Measurements from ENCODE around the gene APOA5. TPM values are rescaled to one million over a fixed set of nuclear protein-coding genes. Genes with fewer than 3 reads are reported as not detected.

The APOA5 gene
- polyA plus RNA-seq, 1 donor from 2014 or later = not detected

GRCh38 chr11:116829525-116830183 is 38.0 kb upstream of the APOA5 start, which contains the start of gene APOC3:
Gene APOC3, plus strand, starts transcription at chr11:116829907. Its CDS starts 676 bp downstream, at chr11:116830583.
- no peaks in the 10 kb centered on the region for H3K9me3 ChIP-seq (ENCODE audit: low read length)
- no peak within 1 kb of the TSS for H2AFZ ChIP-seq (ENCODE audit: low read depth, low read length)
- no peaks in the 10 kb centered on the region for H3K9me2 ChIP-seq (ENCODE audit: insufficient read depth, low read length)
- no peaks in the 10 kb centered on the region for H3K79me2 ChIP-seq (replicated peaks; ENCODE audit: insufficient read depth, low read length)
- TF ChIP-seq EP300 (conservative IDR thresholded peaks at IDR 0.05; ENCODE audit: poor library complexity, severe bottlenecking) (no peak), TAF1 (IDR thresholded peaks at IDR 0.05; ENCODE audit: low read depth) (no peak), SMC3 (conservative IDR thresholded peaks at IDR 0.05; ENCODE audit: poor library complexity) (no peak)
- no peak within 1 kb of the TSS for H3K27ac ChIP-seq (ENCODE audit: low read length)
- no peaks in the 10 kb centered on the region for H3K36me3 ChIP-seq (ENCODE audit: insufficient read depth, low read length)
- H3K27me3 ChIP-seq (ENCODE audit: insufficient read depth, low read depth, low read length) = no peaks in the 10 kb centered on the region
- no peak within 1 kb of the TSS for H3K9ac ChIP-seq (ENCODE audit: low read length)
- no peak within 1 kb of the TSS for H3K4me3 ChIP-seq (ENCODE audit: low read length)
- H3K4me2 ChIP-seq (ENCODE audit: low read length) = no peak within 1 kb of the TSS
- no peaks in the 10 kb centered on the region for H4K20me1 ChIP-seq (ENCODE audit: insufficient read depth)
- H3F3A ChIP-seq (ENCODE audit: insufficient read depth, low read length, poor library complexity, severe bottlenecking) = no peaks in the 10 kb centered on the region

- H3K9ac ChIP-seq (ENCODE audit: low read length) = no peak overlapping the region
- H3K27ac ChIP-seq (ENCODE audit: low read length) = no peak overlapping the region
- H3F3A ChIP-seq (ENCODE audit: insufficient read depth, low read length, poor library complexity, severe bottlenecking) = no peaks in the 10 kb centered on the region
- no peak for TF ChIP-seq EZH2 (IDR thresholded peaks at IDR 0.05; ENCODE audit: borderline replicate concordance, insufficient read depth, low read length, poor library complexity, severe bottlenecking)
- no peak for TF ChIP-seq POLR2AphosphoS5 (IDR thresholded peaks at IDR 0.05)
- no peak for TF ChIP-seq CTCF (IDR thresholded peaks at IDR 0.05; ENCODE audit: poor library complexity, severe bottlenecking)
- no peak for TF ChIP-seq TAF1 (IDR thresholded peaks at IDR 0.05; ENCODE audit: low read depth)
- no peaks in the 10 kb centered on the region for H3K79me2 ChIP-seq (replicated peaks; ENCODE audit: insufficient read depth, low read length)
- no peak overlapping the region for H3K4me2 ChIP-seq (ENCODE audit: low read length)
- no peaks in the 10 kb centered on the region for H3K9me2 ChIP-seq (ENCODE audit: insufficient read depth, low read length)
- no peak overlapping the region for H3K4me3 ChIP-seq (ENCODE audit: low read length)
- no peak overlapping the region for H2AFZ ChIP-seq (ENCODE audit: low read depth, low read length)
- H3K36me3 ChIP-seq (ENCODE audit: insufficient read depth, low read length) = no peaks in the 10 kb centered on the region
- no peaks in the 10 kb centered on the region for H3K27me3 ChIP-seq (ENCODE audit: insufficient read depth, low read depth, low read length)
- no peaks in the 10 kb centered on the region for H3K9me3 ChIP-seq (ENCODE audit: low read length)
- no peaks in the 10 kb centered on the region for H4K20me1 ChIP-seq (ENCODE audit: insufficient read depth)
Measured at GRCh38 chr11:116828632-116829524, 37.2 kb upstream of the APOA5 start.

GRCh38 chr11:116827461-116827860 is 35.8 kb upstream of the APOA5 start:
- Histone ChIP-seq H3K27me3 (ENCODE audit: insufficient read depth, low read depth, low read length) (no peaks in the 10 kb centered on the region), H3K9ac (ENCODE audit: low read length) (no peak overlapping the region), H3K9me2 (ENCODE audit: insufficient read depth, low read length) (no peaks in the 10 kb centered on the region), H3F3A (ENCODE audit: insufficient read depth, low read length, poor library complexity, severe bottlenecking) (no peaks in the 10 kb centered on the region), H3K27ac (ENCODE audit: low read length) (no peak overlapping the region), H2AFZ (ENCODE audit: low read depth, low read length) (no peak overlapping the region), H4K20me1 (ENCODE audit: insufficient read depth) (no peaks in the 10 kb centered on the region), H3K36me3 (ENCODE audit: insufficient read depth, low read length) (no peaks in the 10 kb centered on the region), H3K9me3 (ENCODE audit: low read length) (no peaks in the 10 kb centered on the region), H3K79me2 (replicated peaks; ENCODE audit: insufficient read depth, low read length) (no peaks in the 10 kb centered on the region), H3K4me3 (ENCODE audit: low read length) (no peak overlapping the region), H3K4me2 (ENCODE audit: low read length) (no peak overlapping the region)
- TF ChIP-seq MXI1 (conservative IDR thresholded peaks at IDR 0.05; ENCODE audit: poor library complexity, severe bottlenecking) = no peak
